H9 (cell line): ENCODE data around the gene HMCES. TPM values are rescaled to one million over a fixed set of nuclear protein-coding genes. Genes with fewer than 3 reads are reported as not detected.

Experiments
- DNase-seq: peaks from one replicate; pipeline ENCODE4 v3.0.0-alpha.2; 2017
- H2AFZ ChIP-seq: one replicate; pipeline ENCODE4 v1.6.1; 2013; ENCODE audit warnings: mild to moderate bottlenecking, low read length, control low read depth, moderate library complexity
- H2AK5ac ChIP-seq: 2 replicates; pipeline ENCODE4 v1.6.1; 2013; ENCODE audit warnings: low read length, control low read depth, mixed read lengths; ENCODE audit not compliant: insufficient read length
- H2BK120ac ChIP-seq: one replicate; pipeline ENCODE4 v1.6.1; 2013; ENCODE audit warnings: low read depth, mild to moderate bottlenecking, low read length, control low read depth, inconsistent platforms; ENCODE audit not compliant: poor library complexity, severe bottlenecking
- H2BK12ac ChIP-seq: 2 replicates; pipeline ENCODE4 v1.6.1; 2013; ENCODE audit warnings: low read length, control low read depth, mixed read lengths, low read depth; ENCODE audit not compliant: insufficient read length
- H2BK15ac ChIP-seq: 2 replicates; pipeline ENCODE4 v1.6.1; 2013; ENCODE audit warnings: low read depth, low read length, control low read depth
- H2BK20ac ChIP-seq: one replicate; pipeline ENCODE4 v1.6.1; 2013; ENCODE audit warnings: low read depth, mild to moderate bottlenecking, low read length, control low read depth, inconsistent platforms; ENCODE audit not compliant: poor library complexity, severe bottlenecking
- H2BK5ac ChIP-seq: 2 replicates; pipeline ENCODE4 v1.6.1; 2013; ENCODE audit warnings: low read length, control low read depth, mixed read lengths; ENCODE audit not compliant: insufficient read length
- H3K14ac ChIP-seq: 2 replicates; pipeline ENCODE4 v1.6.1; 2013; ENCODE audit warnings: low read length, control low read depth; ENCODE audit not compliant: insufficient read depth
- H3K18ac ChIP-seq: 2 replicates; pipeline ENCODE4 v1.6.1; 2013; ENCODE audit warnings: low read depth, mild to moderate bottlenecking, mixed read lengths, low read length, control low read depth; ENCODE audit not compliant: insufficient read length
- H3K23ac ChIP-seq: 2 replicates; pipeline ENCODE4 v1.6.1; 2013; ENCODE audit warnings: low read length, control low read depth, mixed read lengths, low read depth; ENCODE audit not compliant: insufficient read length
- H3K23me2 ChIP-seq: 2 replicates; pipeline ENCODE4 v1.6.1; 2013; ENCODE audit warnings: low read depth, mild to moderate bottlenecking, mixed read lengths, low read length, control low read depth; ENCODE audit not compliant: insufficient read length, poor library complexity, severe bottlenecking
- H3K27ac ChIP-seq: 2 replicates; pipeline ENCODE4 v1.5.1; 2013; ENCODE audit warnings: low read length, control low read depth, mixed read lengths, low read depth; ENCODE audit not compliant: insufficient read length
- H3K27me3 ChIP-seq: 2 replicates; pipeline ENCODE4 v1.6.1; 2013; ENCODE audit warnings: low read length, control low read depth, inconsistent platforms; ENCODE audit not compliant: insufficient read depth
- H3K4ac ChIP-seq: 2 replicates; pipeline ENCODE4 v1.6.1; 2013; ENCODE audit warnings: low read depth, mild to moderate bottlenecking, control low read depth, inconsistent platforms, low read length, moderate library complexity
- H3K4me1 ChIP-seq: 2 replicates; pipeline ENCODE4 v1.6.1; 2013; ENCODE audit warnings: low read length, control low read depth, inconsistent platforms; ENCODE audit not compliant: insufficient read depth
- H3K4me2 ChIP-seq: 2 replicates; pipeline ENCODE4 v1.6.1; 2013; ENCODE audit warnings: low read length, control low read depth, mixed read lengths; ENCODE audit not compliant: insufficient read length, insufficient read depth
- H3K56ac ChIP-seq: 2 replicates; pipeline ENCODE4 v1.6.1; 2013; ENCODE audit warnings: low read depth, mild to moderate bottlenecking, mixed read lengths, low read length, control low read depth; ENCODE audit not compliant: insufficient read length
- H3K79me1 ChIP-seq: 2 replicates; pipeline ENCODE4 v1.6.1; 2013; ENCODE audit warnings: low read depth, mild to moderate bottlenecking, moderate library complexity, low read length, control low read depth, inconsistent platforms; ENCODE audit not compliant: insufficient read depth, poor library complexity, severe bottlenecking
- H3K79me2 ChIP-seq: 2 replicates; pipeline ENCODE4 v1.6.1; 2013; ENCODE audit warnings: low read length, control low read depth, inconsistent platforms; ENCODE audit not compliant: insufficient read depth
- H3K9ac ChIP-seq: 2 replicates; pipeline ENCODE4 v1.6.1; 2013; ENCODE audit warnings: low read length, control low read depth, mixed read lengths; ENCODE audit not compliant: insufficient read length; ENCODE audit errors: extremely low read depth
- H3K9me3 ChIP-seq: one replicate; pipeline ENCODE4 v1.6.1; 2013; ENCODE audit warnings: low read depth, low read length, inconsistent platforms; ENCODE audit not compliant: control insufficient read depth
- H3T11ph ChIP-seq: one replicate; pipeline ENCODE4 v1.6.1; 2013; ENCODE audit warnings: mild to moderate bottlenecking, low read length, control low read depth, inconsistent platforms
- H4K20me1 ChIP-seq: one replicate; pipeline ENCODE4 v1.6.1; 2013; ENCODE audit not compliant: control insufficient read depth, insufficient read length, insufficient read depth
- H4K5ac ChIP-seq: 2 replicates; pipeline ENCODE4 v1.6.1; 2013; ENCODE audit warnings: low read depth, mild to moderate bottlenecking, mixed read lengths, low read length, control low read depth; ENCODE audit not compliant: insufficient read length
- H4K8ac ChIP-seq: replicated peaks from 2 replicates; pipeline ENCODE4 v1.6.1; 2013; ENCODE audit warnings: low read length, control low read depth, mixed read lengths, low read depth; ENCODE audit not compliant: insufficient read length
- H4K91ac ChIP-seq: 2 replicates; pipeline ENCODE4 v1.6.1; 2013; ENCODE audit warnings: low read depth, mild to moderate bottlenecking, moderate library complexity, mixed read lengths, low read length, control low read depth; ENCODE audit not compliant: insufficient read length
- H3K27ac Mint-ChIP-seq, 3 experiments: 2 replicates in 2 of 3; 3 replicates in 1 of 3; pipeline ENCODE4 v1.8.0; 2020 to 2021; ENCODE audit warnings: mixed read lengths in 3 of 3, mild to moderate bottlenecking in 1 of 3, moderate library complexity in 1 of 3
- H3K27me3 Mint-ChIP-seq: 2 replicates; pipeline ENCODE4 v1.8.0; 2021; ENCODE audit warnings: low read depth, mild to moderate bottlenecking, moderate library complexity, mixed read lengths
- H3K36me3 Mint-ChIP-seq, 3 experiments: 2 replicates in 2 of 3; 3 replicates in 1 of 3; pipeline ENCODE4 v1.8.0; 2020 to 2021; ENCODE audit warnings: low read depth in 3 of 3, mixed read lengths in 3 of 3; ENCODE audit not compliant: insufficient read depth in 1 of 3
- H3K4me1 Mint-ChIP-seq, 2 experiments: 2 replicates each; pipeline ENCODE4 v1.8.0; 2020; ENCODE audit warnings: mixed read lengths in 2 of 2
- H3K4me3 Mint-ChIP-seq, 2 experiments: 2 replicates in 1 of 2; 3 replicates in 1 of 2; pipeline ENCODE4 v1.8.0; 2020 to 2021; ENCODE audit warnings: mild to moderate bottlenecking in 2 of 2, mixed read lengths in 2 of 2, moderate library complexity in 1 of 2
- H3K9me3 Mint-ChIP-seq, 2 experiments: 2 replicates in 1 of 2; 3 replicates in 1 of 2; pipeline ENCODE4 v1.8.0; 2020; ENCODE audit warnings: mild to moderate bottlenecking in 2 of 2, mixed read lengths in 2 of 2, moderate library complexity in 1 of 2
- CTCF ChIP-seq: fragments of 200-600 bp; sonication (generic); conservative IDR thresholded peaks from 3 replicates; pipeline ENCODE4 v1.8.0; 2021; ENCODE audit warnings: antibody characterized with exemption, mild to moderate bottlenecking
- WGBS: extraction: QIAGEN DNeasy Blood & Tissue Kit; methylation state at CpG from one replicate; pipeline ENCODE4 v1.1.7; 2013; ENCODE audit warnings: missing lambda C conversion rate, low lambda C conversion rate, mixed read lengths; ENCODE audit not compliant: insufficient read length; ENCODE audit errors: extremely low coverage; 5-methylcytosine and 5-hydroxymethylcytosine counted together
- total RNA-seq: library from RNA; stranded (reverse); gene quantifications from 2 replicates; pipeline ENCODE4 v1.2.1, GENCODE V29; 2021

HMCES gene
- total RNA-seq, 1 experiment from 2014 or later: 52.4 TPM

DNA sequence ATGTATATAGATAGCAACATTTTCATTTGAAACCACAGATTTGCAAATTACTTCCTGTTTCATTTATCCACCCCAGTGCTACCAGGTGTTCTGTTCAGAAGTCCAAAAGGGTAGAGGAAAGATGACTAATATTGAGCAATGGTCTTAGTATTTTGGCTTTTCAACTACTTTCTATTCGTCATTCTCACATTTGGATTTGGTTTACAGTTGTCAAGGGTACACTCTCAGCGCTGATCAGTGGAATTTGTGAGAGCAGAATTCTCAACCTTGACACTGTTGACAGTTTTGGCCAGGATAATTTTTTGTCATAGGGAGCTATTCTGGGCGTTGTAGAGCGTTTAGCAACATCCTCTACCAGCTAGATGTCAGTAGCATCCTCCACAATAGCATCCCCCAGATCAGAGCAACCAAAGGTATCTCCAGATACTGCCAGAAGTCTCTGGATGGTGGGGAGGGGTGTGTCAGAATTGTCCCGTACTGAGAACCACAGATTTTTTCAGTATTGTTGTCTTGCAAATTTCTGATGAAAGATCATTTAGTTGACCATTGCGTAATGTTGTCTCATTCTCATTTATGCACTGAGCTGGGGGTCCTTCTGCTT lies 4.2 kb downstream of the HMCES start:
- Histone ChIP-seq H2BK15ac (no peak overlapping the region), H4K5ac (no peak overlapping the region), H2AK5ac (no peak overlapping the region), H3T11ph (no peak overlapping the region), H2AFZ (no peak overlapping the region), H2BK120ac (no peak overlapping the region), H3K23me2 (peaks cover 13% of the 10 kb centered on the region), H3K14ac (no peak overlapping the region), H3K18ac (no peak overlapping the region), H3K56ac (no peak overlapping the region), H3K79me2 (no peaks in the 10 kb centered on the region), H2BK5ac (no peak overlapping the region), H4K20me1 (no peaks in the 10 kb centered on the region), H3K4me2 (no peak overlapping the region), H3K9ac (no peak overlapping the region), H2BK12ac (no peak overlapping the region), H4K91ac (no peak overlapping the region), H3K79me1 (peaks cover 2% of the 10 kb centered on the region), H2BK20ac (no peak overlapping the region), H4K8ac (no peak overlapping the region), H3K4ac (no peak overlapping the region), H3K9me3 (no peaks in the 10 kb centered on the region), H3K4me1 (peaks cover 2% of the 10 kb centered on the region), H3K27ac (no peak overlapping the region), H3K27me3 (no peaks in the 10 kb centered on the region), H3K23ac (no peak overlapping the region)
- Mint-ChIP-seq H3K9me3 (no peaks in the 10 kb centered on the region; a peak in 1 of 5 replicates), H3K4me1 (peaks cover 13 to 17% of the 10 kb centered on the region in 2 experiments), H3K27ac (no peak overlapping the region), H3K4me3 (no peak overlapping the region), H3K27me3 (no peaks in the 10 kb centered on the region; the same call in 1 of the 2 replicates), H3K36me3 (peaks cover 4 to 30% (median 21%) of the 10 kb centered on the region in 3 experiments; a peak in 6 of 7 replicates)
- no peak for DNase-seq
- WGBS: no CpG with 5 or more reads among the region's 6 CpGs
- TF ChIP-seq CTCF: no peak
